HL-60 (cell line): ENCODE results near the gene GLCE.
"Not testable (repeated sequence)": the region's sequence is repeated elsewhere in the genome, so short reads cannot be mapped to it uniquely, and the experiment has no call there.

Source experiments
- DNase-seq, 2 experiments: peaks; one replicate each; pipeline ENCODE4 v3.0.0-alpha.2; 2010 to 2020; ENCODE audit warnings: low read depth in 1 of 2, low spot score in 1 of 2
- H3K27ac ChIP-seq: fragments of 250-450 bp; sonication (Bioruptor Pico); replicated peaks from 2 replicates; pipeline ENCODE4 v1.5.1; 2020; ENCODE audit warnings: mild to moderate bottlenecking, moderate library complexity
- H3K27me3 ChIP-seq: fragments of 250-450 bp; sonication (Bioruptor Pico); 2 replicates; pipeline ENCODE4 v1.5.1; 2021; ENCODE audit warnings: mild to moderate bottlenecking, moderate library complexity; ENCODE audit not compliant: insufficient read depth, poor library complexity, severe bottlenecking
- H3K4me3 ChIP-seq: replicated peaks from 2 replicates; pipeline ENCODE4 v1.5.1; 2011; ENCODE audit warnings: mild to moderate bottlenecking, control low read depth, low read length; ENCODE audit not compliant: insufficient read depth
- CTCF ChIP-seq: IDR thresholded peaks from one replicate; pipeline ENCODE4 v1.5.1; 2011; ENCODE audit warnings: low read length, control low read depth, inconsistent platforms; ENCODE audit not compliant: insufficient read depth
- GABPA ChIP-seq: IDR thresholded peaks from 2 replicates; pipeline ENCODE4 v1.6.1; 2012; ENCODE audit warnings: low read depth
- POLR2AphosphoS5 ChIP-seq: IDR thresholded peaks from 2 replicates; pipeline ENCODE4 v1.6.1; 2012; ENCODE audit warnings: low read depth
- REST ChIP-seq: IDR thresholded peaks from 2 replicates; pipeline ENCODE4 v1.6.1; 2012; ENCODE audit warnings: low read depth; ENCODE audit not compliant: insufficient replicate concordance
- SPI1 ChIP-seq: IDR thresholded peaks from 2 replicates; pipeline ENCODE4 v1.6.1; 2012; ENCODE audit warnings: low read depth, mild to moderate bottlenecking, borderline replicate concordance

Gene GLCE

GRCh38 chr15:69153046-69153445 is 7.4 kb upstream of the GLCE start:
- H3K27me3 ChIP-seq: peaks cover 4% of the 10 kb centered on the region
- H3K4me3 ChIP-seq: no peak overlapping the region
- no peak for DNase-seq
- TF ChIP-seq REST (no peak), POLR2AphosphoS5 (no peak), GABPA (no peak), CTCF (no peak), SPI1 (no peak)
- no peak overlapping the region for H3K27ac ChIP-seq

- not testable (repeated sequence) for DNase-seq, H3K27me3 ChIP-seq, H3K4me3 ChIP-seq, H3K27ac ChIP-seq
Measured at GRCh38 chr15:69153587-69153986, 6.8 kb upstream of the GLCE start.

- no peak overlapping the region for H3K27ac ChIP-seq
- TF ChIP-seq POLR2AphosphoS5 (no peak), CTCF (no peak), REST (no peak), SPI1 (no peak), GABPA (no peak)
- H3K27me3 ChIP-seq: peaks cover 4% of the 10 kb centered on the region
- H3K4me3 ChIP-seq: no peak overlapping the region
- no peak for DNase-seq
Measured at GRCh38 chr15:69154078-69154477, 6.4 kb upstream of the GLCE start.

- Histone ChIP-seq H3K27me3 (peaks cover 4% of the 10 kb centered on the region), H3K4me3 (no peak overlapping the region), H3K27ac (no peak overlapping the region)
- no peak for TF ChIP-seq CTCF
- no peak for TF ChIP-seq POLR2AphosphoS5
- no peak for TF ChIP-seq GABPA
- no peak for TF ChIP-seq SPI1
- TF ChIP-seq REST: no peak
- no peak for DNase-seq
Measured at GRCh38 chr15:69154684-69155083, 5.8 kb upstream of the GLCE start.
